Fibroblast of lung (primary cell): ENCODE results near the gene RAB8B.

ENCODE experiments used
- CTCF ChIP-seq, 2 donors: IDR thresholded peaks in 1 of 2; conservative IDR thresholded peaks in 1 of 2; 1 replicate in 1 of 2; 2 replicates in 1 of 2; pipeline ENCODE4 v1.5.1; 2011 to 2012; ENCODE audit warnings: low read length in 2 of 2, control low read depth in 1 of 2, inconsistent platforms in 1 of 2, low read depth in 1 of 2, mild to moderate bottlenecking in 1 of 2
- EZH2 ChIP-seq: IDR thresholded peaks from 2 replicates; pipeline ENCODE4 v1.5.1; 2012; ENCODE audit warnings: low read length, control low read depth, mild to moderate bottlenecking; ENCODE audit errors: missing control alignments

GRCh38 chr15:63180746-63181145 lies 8.7 kb upstream of the RAB8B start:
- TF ChIP-seq CTCF (conservative IDR thresholded peaks at IDR 0.05 in 1 of 2, IDR thresholded peaks at IDR 0.05 in 1 of 2; ENCODE audit: low read depth in 1 of 2, low read length in 2 of 2) (no peak), EZH2 (no peak)
